ENCODE results near the gene CLCN1.
A peak's percentile ranks its signal among the peaks of the same experiment; 100 is the strongest.

The CLCN1 gene

GRCh38 chr7:143325240-143325639 lies 9.3 kb downstream of the CLCN1 start:
- no peaks in the 10 kb centered on the region for H3K9me3 ChIP-seq (ENCODE audit: control extremely low read depth in 1 of 5, control insufficient read depth in 4 of 5, insufficient read depth in 2 of 5, low read depth in 1 of 5, low read length in 4 of 5)
- ChIA-PET CTCF (interaction anchor here (0.8 to 1.6 kb wide), 6 partner anchors 10 to 85 kb away, joined by 3 to 6 read pairs (median 4); partner anchors contain the start of gene CLCN1), POLR2A (no interaction called here)
- H3K27ac ChIP-seq (ENCODE audit: insufficient read depth in 1 of 2, low read depth in 1 of 2, low read length in 2 of 2, poor library complexity in 1 of 2, severe bottlenecking in 2 of 2) = no peak overlapping the region
- no peak overlapping the region for H3K4me3 ChIP-seq (ENCODE audit: control insufficient read depth in 1 of 7, extremely low read depth in 1 of 7, insufficient read depth in 4 of 7, low read depth in 2 of 7, low read length in 6 of 7)
- H3K4me1 ChIP-seq (ENCODE audit: control extremely low read depth in 1 of 4, control insufficient read depth in 4 of 4, insufficient read depth in 4 of 4, low read length in 3 of 4) = peaks cover 2 to 24% (median 8%) of the 10 kb centered on the region in 4 experiments
- no CpG with 5 or more reads among the region's 2 CpGs for WGBS (ENCODE audit: insufficient coverage)
- no peak for DNase-seq
- H3K36me3 ChIP-seq (ENCODE audit: control insufficient read depth in 4 of 4, insufficient read depth in 4 of 4, low read length in 3 of 4) = no peaks in the 10 kb centered on the region
- H3K27me3 ChIP-seq (replicated peaks in 2 of 5; ENCODE audit: control insufficient read depth in 4 of 5, insufficient read depth in 5 of 5, low read length in 4 of 5) = no peaks in the 10 kb centered on the region

DNA sequence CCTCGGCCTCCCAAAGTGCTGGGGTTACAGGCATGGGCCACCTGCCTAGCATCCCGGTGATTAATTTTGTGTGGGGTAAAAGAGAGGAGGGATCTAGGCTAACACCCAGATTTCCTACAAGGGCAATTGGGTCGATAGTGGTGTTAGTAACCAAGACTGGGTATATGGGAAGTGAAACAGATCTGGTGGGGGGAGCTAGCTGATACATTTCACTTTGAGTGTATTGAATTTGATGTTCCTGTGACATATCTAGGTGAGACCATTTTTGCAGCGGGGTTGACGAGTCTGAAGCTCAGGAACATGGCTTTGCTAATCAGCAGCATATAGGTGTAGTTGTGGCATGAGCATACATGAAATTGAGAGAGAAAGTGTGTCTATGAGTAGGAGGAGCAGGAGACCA lies 12.0 kb downstream of the CLCN1 start:
- H3K9me3 ChIP-seq (ENCODE audit: control extremely low read depth in 1 of 5, control insufficient read depth in 4 of 5, insufficient read depth in 2 of 5, low read depth in 1 of 5, low read length in 4 of 5) = no peaks in the 10 kb centered on the region
- no peak overlapping the region for H3K27ac ChIP-seq (ENCODE audit: insufficient read depth in 1 of 2, low read depth in 1 of 2, low read length in 2 of 2, poor library complexity in 1 of 2, severe bottlenecking in 2 of 2)
- no peak for DNase-seq
- H3K4me3 ChIP-seq (ENCODE audit: control insufficient read depth in 1 of 7, extremely low read depth in 1 of 7, insufficient read depth in 4 of 7, low read depth in 2 of 7, low read length in 6 of 7) = no peak overlapping the region
- WGBS (ENCODE audit: insufficient coverage) = 95% methylated on average over 5 of the region's 5 CpGs
- no peaks in the 10 kb centered on the region for H3K36me3 ChIP-seq (ENCODE audit: control insufficient read depth in 4 of 4, insufficient read depth in 4 of 4, low read length in 3 of 4)
- H3K27me3 ChIP-seq (replicated peaks in 2 of 5; ENCODE audit: control insufficient read depth in 4 of 5, insufficient read depth in 5 of 5, low read length in 4 of 5) = no peaks in the 10 kb centered on the region
- POLR2A ChIA-PET = interaction anchor here (1.2 kb wide), 1 partner anchor 9 kb away, joined by 3 read pairs; no protein-coding TSS in a partner anchor
- CTCF ChIA-PET = interaction anchor here (0.7 to 2.3 kb wide), 6 partner anchors 17 to 87 kb away, joined by 3 to 9 read pairs (median 5); no protein-coding TSS in a partner anchor
- H3K4me1 ChIP-seq (ENCODE audit: control extremely low read depth in 1 of 4, control insufficient read depth in 4 of 4, insufficient read depth in 4 of 4, low read length in 3 of 4) = peaks cover 1 to 14% (median 6%) of the 10 kb centered on the region in 4 experiments

DNA sequence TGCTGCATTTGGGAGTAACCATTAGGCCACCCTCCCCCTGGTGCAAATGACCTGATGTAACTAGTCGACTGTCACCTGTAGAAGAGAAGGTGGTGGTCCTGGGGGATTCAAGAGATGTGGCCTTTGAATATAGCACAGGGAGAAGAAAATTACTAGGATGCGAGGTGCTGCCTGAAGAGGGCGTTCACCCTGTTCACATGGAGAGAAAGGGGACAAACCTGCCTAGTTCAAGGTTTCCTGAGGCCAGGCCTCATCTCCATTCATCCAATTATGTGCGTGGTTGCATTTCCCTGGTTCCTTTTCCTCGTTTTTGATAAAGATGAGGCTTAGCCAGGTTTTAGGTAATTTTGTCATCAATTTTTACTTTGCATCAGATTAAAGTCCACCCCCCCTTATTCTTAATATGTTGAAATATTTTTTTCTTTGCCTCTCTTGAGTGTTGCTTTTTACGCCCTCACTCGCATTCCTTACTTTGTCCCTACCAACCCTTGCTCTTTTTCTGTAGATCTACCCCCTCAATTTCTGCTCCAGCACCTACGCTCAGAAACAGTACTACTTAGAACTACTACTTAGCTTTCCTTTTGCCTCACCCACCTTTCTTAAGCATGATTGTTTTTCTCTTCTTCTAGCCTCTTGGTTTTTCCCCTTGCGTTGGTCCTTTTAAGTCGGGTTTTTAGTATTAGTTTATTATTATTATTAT lies 13.7 kb downstream of the CLCN1 start:
- WGBS (ENCODE audit: insufficient coverage) = 98% methylated on average over 7 of the region's 10 CpGs
- CTCF ChIA-PET = interaction anchor here (0.7 to 2.3 kb wide), 5 partner anchors 12 to 89 kb away, joined by 3 to 9 read pairs (median 3); no protein-coding TSS in a partner anchor

DNA sequence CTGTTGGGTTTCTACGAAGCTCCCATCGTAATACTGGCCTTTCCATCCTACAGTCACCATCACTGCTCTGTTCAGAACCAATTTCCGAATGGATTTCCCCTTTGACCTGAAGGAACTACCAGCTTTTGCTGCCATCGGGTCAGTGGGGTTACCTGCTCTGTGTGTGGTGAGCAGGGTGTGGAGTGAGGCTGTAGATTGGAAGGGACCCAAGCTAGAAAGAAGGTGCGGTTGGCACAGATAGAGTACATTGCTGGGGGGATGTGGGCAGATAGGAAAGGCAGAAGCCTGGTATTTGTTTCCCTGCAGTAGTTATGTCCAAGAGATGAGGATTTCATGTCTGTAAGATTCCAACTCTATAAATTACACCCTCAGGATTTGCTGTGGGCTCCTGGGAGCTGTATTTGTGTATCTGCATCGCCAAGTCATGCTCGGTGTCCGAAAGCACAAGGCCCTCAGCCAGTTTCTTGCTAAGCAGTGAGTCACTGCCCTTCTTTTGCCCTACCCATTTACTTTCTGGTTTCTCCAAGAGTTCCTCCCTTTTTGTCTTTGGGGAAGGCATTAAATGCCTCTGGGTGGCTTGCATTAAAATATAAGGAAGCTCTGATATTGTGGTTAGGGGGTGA lies 15.4 kb downstream of the CLCN1 start:
- Histone ChIP-seq H3K4me1 (ENCODE audit: control extremely low read depth in 1 of 4, control insufficient read depth in 4 of 4, insufficient read depth in 4 of 4, low read length in 3 of 4) (peaks cover 0 to 8% (median 1%) of the 10 kb centered on the region in 4 experiments), H3K36me3 (ENCODE audit: control insufficient read depth in 4 of 4, insufficient read depth in 4 of 4, low read length in 3 of 4) (no peaks in the 10 kb centered on the region), H3K9me3 (ENCODE audit: control extremely low read depth in 1 of 5, control insufficient read depth in 4 of 5, insufficient read depth in 2 of 5, low read depth in 1 of 5, low read length in 4 of 5) (no peaks in the 10 kb centered on the region), H3K27me3 (replicated peaks in 2 of 5; ENCODE audit: control insufficient read depth in 4 of 5, insufficient read depth in 5 of 5, low read length in 4 of 5) (no peaks in the 10 kb centered on the region), H3K27ac (ENCODE audit: insufficient read depth in 1 of 2, low read depth in 1 of 2, low read length in 2 of 2, poor library complexity in 1 of 2, severe bottlenecking in 2 of 2) (no peak overlapping the region), H3K4me3 (ENCODE audit: control insufficient read depth in 1 of 7, extremely low read depth in 1 of 7, insufficient read depth in 4 of 7, low read depth in 2 of 7, low read length in 6 of 7) (no peak overlapping the region)
- POLR2A ChIA-PET = no interaction called here
- DNase-seq = peak in 2 of 3 donors; percentile 58 to 61
- 95% methylated on average over 6 of the region's 8 CpGs for WGBS (ENCODE audit: insufficient coverage)
- CTCF ChIA-PET = interaction anchor here (0.7 to 2.3 kb wide), 6 partner anchors 11 to 112 kb away, joined by 3 to 7 read pairs (median 3); no protein-coding TSS in a partner anchor

More for the DNA sequence above, 13.7 kb downstream of the CLCN1 start:
- Histone ChIP-seq H3K4me3 (ENCODE audit: control insufficient read depth in 1 of 7, extremely low read depth in 1 of 7, insufficient read depth in 4 of 7, low read depth in 2 of 7, low read length in 6 of 7) (no peak overlapping the region), H3K9me3 (ENCODE audit: control extremely low read depth in 1 of 5, control insufficient read depth in 4 of 5, insufficient read depth in 2 of 5, low read depth in 1 of 5, low read length in 4 of 5) (no peaks in the 10 kb centered on the region), H3K27ac (ENCODE audit: insufficient read depth in 1 of 2, low read depth in 1 of 2, low read length in 2 of 2, poor library complexity in 1 of 2, severe bottlenecking in 2 of 2) (no peak overlapping the region), H3K4me1 (ENCODE audit: control extremely low read depth in 1 of 4, control insufficient read depth in 4 of 4, insufficient read depth in 4 of 4, low read length in 3 of 4) (peaks cover 0 to 12% (median 5%) of the 10 kb centered on the region in 4 experiments), H3K36me3 (ENCODE audit: control insufficient read depth in 4 of 4, insufficient read depth in 4 of 4, low read length in 3 of 4) (no peaks in the 10 kb centered on the region), H3K27me3 (replicated peaks in 2 of 5; ENCODE audit: control insufficient read depth in 4 of 5, insufficient read depth in 5 of 5, low read length in 4 of 5) (no peaks in the 10 kb centered on the region)
- POLR2A ChIA-PET = no interaction called here
- no peak for DNase-seq

- POLR2A ChIA-PET = no interaction called here
- Histone ChIP-seq H3K27ac (ENCODE audit: insufficient read depth in 1 of 2, low read depth in 1 of 2, low read length in 2 of 2, poor library complexity in 1 of 2, severe bottlenecking in 2 of 2) (no peak overlapping the region), H3K36me3 (ENCODE audit: control insufficient read depth in 4 of 4, insufficient read depth in 4 of 4, low read length in 3 of 4) (no peaks in the 10 kb centered on the region), H3K4me3 (ENCODE audit: control insufficient read depth in 1 of 7, extremely low read depth in 1 of 7, insufficient read depth in 4 of 7, low read depth in 2 of 7, low read length in 6 of 7) (no peak overlapping the region), H3K9me3 (ENCODE audit: control extremely low read depth in 1 of 5, control insufficient read depth in 4 of 5, insufficient read depth in 2 of 5, low read depth in 1 of 5, low read length in 4 of 5) (no peaks in the 10 kb centered on the region), H3K4me1 (ENCODE audit: control extremely low read depth in 1 of 4, control insufficient read depth in 4 of 4, insufficient read depth in 4 of 4, low read length in 3 of 4) (peaks cover 0 to 8% (median 1%) of the 10 kb centered on the region in 4 experiments), H3K27me3 (replicated peaks in 2 of 5; ENCODE audit: control insufficient read depth in 4 of 5, insufficient read depth in 5 of 5, low read length in 4 of 5) (no peaks in the 10 kb centered on the region)
- WGBS (ENCODE audit: insufficient coverage) = no CpG with 5 or more reads among the region's 1 CpG
- CTCF ChIA-PET = interaction anchor here (1.0 to 2.8 kb wide), 2 partner anchors 9 to 11 kb away, joined by 7 to 18 read pairs; no protein-coding TSS in a partner anchor
- DNase-seq = no peak
Measured at GRCh38 chr7:143334244-143334643, 18.3 kb downstream of the CLCN1 start.

DNA sequence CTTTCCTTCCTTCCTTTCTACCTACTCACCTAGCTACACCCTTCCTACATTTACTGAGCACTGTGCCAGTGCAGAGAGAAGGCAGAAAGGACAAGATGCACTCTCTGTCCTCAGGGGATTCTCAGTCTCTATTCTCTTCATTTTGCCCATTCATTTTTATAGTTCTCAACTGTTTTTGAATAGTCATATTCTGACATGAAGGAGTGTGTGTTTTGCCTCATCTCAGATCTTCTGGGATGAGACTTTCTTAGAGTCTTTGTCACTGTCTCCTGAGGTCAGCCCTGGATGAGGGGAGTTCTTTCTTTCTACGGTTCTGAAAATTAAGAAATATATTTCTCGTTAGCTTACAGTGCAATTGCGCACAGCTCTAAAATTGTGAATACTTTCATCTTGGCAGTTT lies 21.3 kb downstream of the CLCN1 start:
- no peaks in the 10 kb centered on the region for H3K27me3 ChIP-seq (replicated peaks in 2 of 5; ENCODE audit: control insufficient read depth in 4 of 5, insufficient read depth in 5 of 5, low read length in 4 of 5)
- no peak overlapping the region for H3K4me3 ChIP-seq (ENCODE audit: control insufficient read depth in 1 of 7, extremely low read depth in 1 of 7, insufficient read depth in 4 of 7, low read depth in 2 of 7, low read length in 6 of 7)
- ChIA-PET POLR2A (interaction anchor here (1.1 kb wide), 2 partner anchors 9 to 43 kb away, joined by 3 read pairs; no protein-coding TSS in a partner anchor), CTCF (interaction anchor here (1.1 to 2.8 kb wide), 7 partner anchors 8 to 98 kb away, joined by 3 to 18 read pairs (median 5); no protein-coding TSS in a partner anchor)
- H3K36me3 ChIP-seq (ENCODE audit: control insufficient read depth in 4 of 4, insufficient read depth in 4 of 4, low read length in 3 of 4) = no peaks in the 10 kb centered on the region
- H3K4me1 ChIP-seq (ENCODE audit: control extremely low read depth in 1 of 4, control insufficient read depth in 4 of 4, insufficient read depth in 4 of 4, low read length in 3 of 4) = no peaks in the 10 kb centered on the region
- no peak for DNase-seq
- no peaks in the 10 kb centered on the region for H3K9me3 ChIP-seq (ENCODE audit: control extremely low read depth in 1 of 5, control insufficient read depth in 4 of 5, insufficient read depth in 2 of 5, low read depth in 1 of 5, low read length in 4 of 5)
- no CpG with 5 or more reads among the region's 3 CpGs for WGBS (ENCODE audit: insufficient coverage)
- no peak overlapping the region for H3K27ac ChIP-seq (ENCODE audit: insufficient read depth in 1 of 2, low read depth in 1 of 2, low read length in 2 of 2, poor library complexity in 1 of 2, severe bottlenecking in 2 of 2)
